Activated CD4-positive, alpha-beta memory T cell treated with anti-CD3 and anti-CD28 coated beads for 36 hours (primary cell): ENCODE results near the gene PLCH1. TPM values are rescaled to one million over a fixed set of nuclear protein-coding genes. Genes with fewer than 3 reads are reported as not detected.

Source experiments
- CTCF ChIA-PET: fragments of 350-600 bp; sonication (Branson Sonifier 250); formaldehyde crosslinking; loops from one replicate; lab custom pipeline; 2021; ENCODE audit warnings: antibody characterized with exemption, inconsistent platforms; lab: Charles Lee
- POLR2A ChIA-PET: fragments of 350-600 bp; sonication (Branson Sonifier 250); formaldehyde crosslinking; loops from one replicate; lab custom pipeline; 2021; ENCODE audit warnings: antibody characterized with exemption; lab: Charles Lee
- DNase-seq: peaks from one replicate; pipeline ENCODE4 v3.0.0-alpha.2; 2020
- H3K27ac Mint-ChIP-seq: one replicate; pipeline ENCODE4 v1.8.0; 2021; ENCODE audit warnings: mixed read lengths
- H3K27me3 Mint-ChIP-seq: one replicate; pipeline ENCODE4 v1.8.0; 2021; ENCODE audit warnings: mixed read lengths
- H3K36me3 Mint-ChIP-seq: one replicate; pipeline ENCODE4 v1.8.0; 2021; ENCODE audit warnings: mixed read lengths
- H3K4me1 Mint-ChIP-seq: one replicate; pipeline ENCODE4 v1.8.0; 2021; ENCODE audit warnings: low read depth, mixed read lengths
- H3K4me3 Mint-ChIP-seq: one replicate; pipeline ENCODE4 v1.8.0; 2021; ENCODE audit warnings: mild to moderate bottlenecking, mixed read lengths
- H3K9me3 Mint-ChIP-seq: one replicate; pipeline ENCODE4 v1.8.0; 2021; ENCODE audit warnings: mixed read lengths
- intact Hi-C: fragments of 100-400 bp; cut with micrococcal nuclease; formaldehyde crosslinking; loops from one replicate; pipeline ENCODE4 v1.15.1; 2023
- total RNA-seq, 2 experiments: library from RNA; stranded (reverse); gene quantifications; one replicate each; pipeline ENCODE4 v1.2.3, GENCODE V29; 2021

PLCH1 gene
- total RNA-seq, 2 experiments from 2014 or later, result 0.10 to 0.12 TPM

DNA sequence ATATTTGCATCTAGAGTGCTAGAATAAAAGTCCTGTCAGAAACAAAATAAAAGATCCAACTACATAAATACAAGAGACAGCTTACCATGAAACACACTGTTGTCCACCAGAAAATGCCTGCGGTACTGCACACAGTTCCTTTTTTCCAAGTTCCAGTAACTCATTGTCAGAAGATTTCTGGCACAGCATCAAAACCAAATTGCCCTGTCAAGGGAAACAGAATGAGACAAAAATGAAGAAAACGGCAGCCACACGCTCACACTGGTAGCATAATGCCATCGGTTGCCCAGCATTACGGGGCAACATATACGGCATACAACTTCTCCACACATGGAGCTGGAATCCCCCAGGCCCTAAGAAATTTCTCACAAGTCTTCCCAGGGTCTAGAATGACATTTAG lies 40.8 kb downstream of the PLCH1 start:
- ChIA-PET POLR2A (no interaction called here), CTCF (interaction anchor here (0.6 to 4.0 kb wide), 4 partner anchors 11 to 351 kb away, joined by 3 to 43 read pairs (median 9); no protein-coding TSS in a partner anchor)
- intact Hi-C loops, result loop anchor here (5.0 kb wide), 1 partner anchor 1367 kb away; no protein-coding TSS in a partner anchor

DNA sequence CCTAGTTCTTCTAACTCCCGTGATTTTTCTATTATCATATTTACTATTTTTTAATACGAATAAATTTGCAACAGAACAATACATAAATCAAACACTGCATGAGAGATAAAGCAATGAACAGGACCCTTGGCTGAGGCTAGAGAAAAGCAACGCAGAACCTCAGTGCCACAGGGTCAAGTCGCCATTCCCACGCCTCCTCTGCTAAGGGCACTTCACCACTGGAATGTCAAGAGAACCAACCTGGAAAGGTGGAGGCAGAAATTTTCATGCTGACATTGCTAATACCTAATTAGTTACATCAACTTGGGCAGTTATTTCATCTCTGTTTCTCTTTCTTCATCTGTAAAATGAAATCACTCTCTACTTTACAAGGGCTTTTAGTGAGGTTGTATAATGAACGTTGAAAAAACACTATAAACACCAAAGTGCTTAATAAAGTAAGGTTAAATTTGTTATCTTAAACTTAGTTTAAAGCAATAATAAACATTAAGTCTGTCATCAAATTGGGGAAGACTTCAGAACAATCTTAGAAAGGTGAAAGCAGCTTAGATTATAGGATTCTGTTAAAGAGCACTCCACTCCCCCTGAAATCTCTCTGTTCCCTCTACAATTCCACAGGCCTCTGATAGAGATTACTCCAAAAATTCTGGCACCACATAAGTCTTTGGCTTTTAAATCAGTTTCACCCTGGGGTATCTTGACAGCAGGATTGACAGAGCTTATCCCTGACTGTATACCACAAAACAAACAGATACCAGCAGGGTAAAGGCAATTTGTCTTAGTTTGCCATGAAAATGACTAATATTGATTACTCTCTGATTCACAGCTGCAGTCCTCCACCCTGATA lies 41.9 kb downstream of the PLCH1 start:
- Mint-ChIP-seq H3K27ac (no peak overlapping the region), H3K4me3 (no peak overlapping the region), H3K27me3 (peaks cover 2% of the 10 kb centered on the region), H3K9me3 (no peaks in the 10 kb centered on the region), H3K4me1 (no peaks in the 10 kb centered on the region), H3K36me3 (no peaks in the 10 kb centered on the region)
- ChIA-PET CTCF (interaction anchor here (1.0 to 4.0 kb wide), 9 partner anchors 9 to 1374 kb away, joined by 3 to 43 read pairs (median 6); partner anchors contain the start of gene C3orf33), POLR2A (no interaction called here)
- intact Hi-C loops, result loop anchor here (1.0 to 5.0 kb wide), 4 partner anchors 43 to 1366 kb away; no protein-coding TSS in a partner anchor
- DNase-seq, result no peak

More for the DNA sequence above, 40.8 kb downstream of the PLCH1 start:
- no peaks in the 10 kb centered on the region for H3K9me3 Mint-ChIP-seq
- no peaks in the 10 kb centered on the region for H3K36me3 Mint-ChIP-seq
- H3K27me3 Mint-ChIP-seq, result peaks cover 2% of the 10 kb centered on the region
- H3K27ac Mint-ChIP-seq, result no peak overlapping the region
- no peak overlapping the region for H3K4me3 Mint-ChIP-seq
- DNase-seq, result no peak
- no peaks in the 10 kb centered on the region for H3K4me1 Mint-ChIP-seq

DNA sequence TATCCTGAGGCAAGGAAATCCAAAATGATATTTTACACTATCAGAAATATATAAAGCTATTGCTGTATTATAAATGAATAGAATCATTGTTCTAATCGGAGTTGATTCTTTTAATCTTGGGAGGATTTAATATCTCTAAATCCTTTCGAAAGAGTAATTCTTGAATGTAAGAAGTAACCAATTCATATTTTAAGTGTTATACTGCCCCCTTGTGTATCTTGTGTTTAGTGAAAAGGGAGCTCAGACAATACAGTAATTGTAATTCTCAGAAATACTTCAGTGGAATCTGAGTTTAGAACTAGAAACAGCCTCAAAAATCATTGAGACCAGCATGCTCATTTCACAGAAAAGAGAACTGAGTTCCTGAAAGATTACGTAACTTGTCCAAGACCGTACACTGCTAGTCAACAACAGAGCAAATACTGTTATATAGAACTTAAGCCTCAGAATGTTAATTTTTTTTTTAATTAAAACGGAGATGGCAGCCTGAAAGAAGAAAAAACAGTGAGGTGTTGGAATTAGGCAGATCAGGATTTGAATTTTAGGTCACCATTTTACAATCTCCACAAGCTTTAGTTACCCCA lies 42.9 kb downstream of the PLCH1 start:
- H3K9me3 Mint-ChIP-seq, result no peaks in the 10 kb centered on the region
- H3K36me3 Mint-ChIP-seq, result no peaks in the 10 kb centered on the region
- no peaks in the 10 kb centered on the region for H3K4me1 Mint-ChIP-seq
- intact Hi-C loops, result loop anchor here (1.0 to 5.0 kb wide), 3 partner anchors 320 to 1365 kb away; no protein-coding TSS in a partner anchor
- DNase-seq, result no peak
- peaks cover 2% of the 10 kb centered on the region for H3K27me3 Mint-ChIP-seq
- CTCF ChIA-PET, result interaction anchor here (0.5 to 4.0 kb wide), 15 partner anchors 10 to 1377 kb away, joined by 3 to 43 read pairs (median 5); partner anchors contain the start of genes C3orf33 and DHX36
- no peak overlapping the region for H3K4me3 Mint-ChIP-seq
- POLR2A ChIA-PET, result no interaction called here
- H3K27ac Mint-ChIP-seq, result no peak overlapping the region

DNA sequence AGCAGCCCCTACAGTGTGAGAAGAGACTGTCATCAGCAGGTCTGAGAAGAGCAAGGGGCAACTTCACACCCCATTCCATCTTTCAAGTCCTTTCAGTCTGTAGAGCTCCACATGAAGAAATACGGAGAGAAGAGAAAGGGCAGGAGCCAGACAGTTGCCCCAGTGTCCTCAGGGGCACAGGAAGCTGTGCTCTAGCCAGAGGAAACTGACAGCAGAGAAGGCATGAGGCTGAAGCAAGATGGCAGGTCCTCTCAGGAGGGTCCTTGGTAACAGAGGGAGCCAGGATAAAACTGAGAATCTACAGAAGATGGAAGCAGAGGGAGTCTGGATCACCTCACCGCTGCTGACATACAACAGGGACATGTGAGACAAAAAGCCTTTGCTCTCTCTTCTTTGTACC lies 47.3 kb downstream of the PLCH1 start:
- Mint-ChIP-seq H3K36me3 (no peaks in the 10 kb centered on the region), H3K4me3 (no peak overlapping the region), H3K27me3 (no peaks in the 10 kb centered on the region), H3K27ac (no peak overlapping the region), H3K4me1 (no peaks in the 10 kb centered on the region), H3K9me3 (no peaks in the 10 kb centered on the region)
- POLR2A ChIA-PET, result no interaction called here
- intact Hi-C loops, result no loop called here
- CTCF ChIA-PET, result no interaction called here
- no peak for DNase-seq

DNA sequence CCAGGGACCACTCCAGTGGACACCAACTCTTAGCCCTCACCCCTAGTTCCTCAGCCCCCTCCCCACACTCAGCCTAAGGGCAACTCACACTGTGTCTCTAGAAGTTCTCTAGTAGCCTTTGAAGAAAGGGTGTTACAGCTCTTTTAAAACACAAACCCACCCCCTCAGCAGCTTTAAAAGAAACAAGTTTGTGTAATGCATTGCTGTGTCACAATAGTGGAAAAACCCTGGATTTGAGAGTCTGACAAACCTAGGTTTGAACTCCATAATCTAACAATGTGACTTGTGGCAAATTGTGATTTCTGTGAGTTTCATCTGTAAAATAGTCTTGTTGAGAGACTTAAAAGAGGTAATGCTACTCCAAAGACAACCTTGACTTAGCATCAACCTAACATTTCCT lies 54.0 kb downstream of the PLCH1 start:
- ChIA-PET POLR2A (interaction anchor here (0.6 kb wide), 1 partner anchor 8 kb away, joined by 3 read pairs; no protein-coding TSS in a partner anchor), CTCF (interaction anchor here (1.4 kb wide), 1 partner anchor 11 kb away, joined by 6 read pairs; no protein-coding TSS in a partner anchor)
- no peaks in the 10 kb centered on the region for H3K4me1 Mint-ChIP-seq
- peaks cover 2% of the 10 kb centered on the region for H3K27me3 Mint-ChIP-seq
- no peak for DNase-seq
- H3K9me3 Mint-ChIP-seq, result no peaks in the 10 kb centered on the region
- intact Hi-C loops, result no loop called here
- no peak overlapping the region for H3K4me3 Mint-ChIP-seq
- no peaks in the 10 kb centered on the region for H3K36me3 Mint-ChIP-seq
- H3K27ac Mint-ChIP-seq, result no peak overlapping the region

DNA sequence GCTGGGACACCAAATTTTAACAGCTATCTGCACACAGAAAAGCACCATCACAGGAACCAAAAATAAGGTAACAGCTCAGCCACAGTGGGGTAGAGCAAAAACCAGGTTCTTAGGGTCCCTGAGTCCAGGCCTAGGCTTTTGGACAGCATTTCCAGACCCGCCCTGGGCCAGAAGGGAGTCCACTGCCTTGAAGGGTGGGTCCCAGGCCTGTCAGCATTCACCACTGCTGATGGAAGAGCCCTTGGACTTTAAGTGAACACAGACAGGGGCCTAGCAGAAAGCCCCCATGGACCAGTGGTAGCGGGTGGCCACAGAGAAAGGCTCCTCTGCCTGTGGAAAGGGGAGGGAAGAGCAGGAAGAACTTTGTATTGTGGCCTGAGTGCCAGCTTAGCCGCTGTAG lies 56.4 kb downstream of the PLCH1 start:
- no peaks in the 10 kb centered on the region for H3K36me3 Mint-ChIP-seq
- no peaks in the 10 kb centered on the region for H3K9me3 Mint-ChIP-seq
- H3K27ac Mint-ChIP-seq, result no peak overlapping the region
- DNase-seq, result no peak
- CTCF ChIA-PET, result no interaction called here
- POLR2A ChIA-PET, result no interaction called here
- intact Hi-C loops, result no loop called here
- H3K27me3 Mint-ChIP-seq, result peaks cover 2% of the 10 kb centered on the region
- H3K4me1 Mint-ChIP-seq, result no peaks in the 10 kb centered on the region
- no peak overlapping the region for H3K4me3 Mint-ChIP-seq

DNA sequence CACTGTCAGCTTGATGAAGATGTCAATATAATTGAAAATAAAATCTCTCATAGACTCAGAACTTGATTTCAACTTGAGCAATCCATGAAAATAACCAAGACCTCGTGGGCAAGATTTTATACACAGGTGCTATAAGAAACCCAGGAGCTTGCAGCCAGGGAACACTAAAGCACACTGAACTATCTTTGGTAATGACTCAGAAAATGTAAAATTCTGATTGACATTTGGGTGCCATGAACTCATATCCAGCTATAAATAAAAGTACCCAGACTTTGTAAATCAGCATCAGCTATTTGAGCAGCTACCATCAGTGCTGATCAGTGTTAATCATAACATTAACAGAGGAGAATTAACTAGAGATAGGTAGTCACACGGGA lies 61.5 kb downstream of the PLCH1 start:
- DNase-seq, result no peak
- H3K27ac Mint-ChIP-seq, result no peak overlapping the region
- intact Hi-C loops, result no loop called here
- no peaks in the 10 kb centered on the region for H3K4me1 Mint-ChIP-seq
- CTCF ChIA-PET, result interaction anchor here (3.2 kb wide), 1 partner anchor 19 kb away, joined by 13 read pairs; no protein-coding TSS in a partner anchor
- no peaks in the 10 kb centered on the region for H3K36me3 Mint-ChIP-seq
- no peaks in the 10 kb centered on the region for H3K27me3 Mint-ChIP-seq
- POLR2A ChIA-PET, result no interaction called here
- H3K9me3 Mint-ChIP-seq, result no peaks in the 10 kb centered on the region
- no peak overlapping the region for H3K4me3 Mint-ChIP-seq

DNA sequence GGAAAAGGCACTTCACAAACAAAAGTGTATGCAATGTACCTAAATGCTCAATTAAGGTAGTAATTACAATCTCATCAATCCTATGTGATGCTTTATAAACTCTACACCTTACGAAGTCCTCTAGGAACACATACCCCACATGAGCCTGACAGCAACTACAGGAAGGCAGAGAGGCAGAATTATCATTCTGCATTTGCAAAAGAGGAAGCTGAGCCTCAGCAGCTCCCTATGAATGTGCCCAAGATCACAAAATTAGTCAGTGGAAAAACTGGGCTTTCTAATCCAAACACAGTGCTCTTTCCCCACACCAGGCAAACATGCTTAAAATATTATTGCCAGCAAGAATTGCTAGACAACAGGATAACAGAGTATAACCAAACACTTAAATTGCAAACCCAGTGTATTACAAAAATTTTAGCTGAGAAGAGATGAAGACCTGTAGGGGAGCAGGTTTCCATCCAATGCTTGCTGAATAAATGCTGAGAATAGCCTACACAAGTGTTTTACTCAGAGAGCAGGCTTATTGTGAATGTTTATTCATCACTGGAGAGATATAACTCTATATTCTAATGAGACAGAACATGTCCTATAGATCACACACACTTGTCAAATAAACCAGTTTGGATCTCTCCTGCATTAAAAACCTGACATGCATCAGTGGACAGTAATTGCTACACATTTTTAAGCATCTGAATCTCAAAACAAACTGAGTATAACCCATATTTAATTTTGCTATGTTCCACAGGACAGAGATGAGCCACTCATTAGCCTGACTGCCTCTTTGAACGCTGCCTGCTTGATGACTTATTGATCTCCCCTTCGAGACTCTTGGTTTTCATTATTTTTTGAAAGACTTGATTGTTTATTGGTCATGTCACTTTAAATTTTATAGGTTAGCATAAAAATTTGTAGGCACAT lies 62.2 kb downstream of the PLCH1 start:
- Mint-ChIP-seq H3K36me3 (no peaks in the 10 kb centered on the region), H3K4me1 (no peaks in the 10 kb centered on the region), H3K4me3 (no peak overlapping the region), H3K27ac (no peak overlapping the region), H3K9me3 (no peaks in the 10 kb centered on the region), H3K27me3 (no peaks in the 10 kb centered on the region)
- no peak for DNase-seq
- intact Hi-C loops, result no loop called here
- POLR2A ChIA-PET, result no interaction called here
- CTCF ChIA-PET, result interaction anchor here (3.2 kb wide), 1 partner anchor 19 kb away, joined by 13 read pairs; no protein-coding TSS in a partner anchor

DNA sequence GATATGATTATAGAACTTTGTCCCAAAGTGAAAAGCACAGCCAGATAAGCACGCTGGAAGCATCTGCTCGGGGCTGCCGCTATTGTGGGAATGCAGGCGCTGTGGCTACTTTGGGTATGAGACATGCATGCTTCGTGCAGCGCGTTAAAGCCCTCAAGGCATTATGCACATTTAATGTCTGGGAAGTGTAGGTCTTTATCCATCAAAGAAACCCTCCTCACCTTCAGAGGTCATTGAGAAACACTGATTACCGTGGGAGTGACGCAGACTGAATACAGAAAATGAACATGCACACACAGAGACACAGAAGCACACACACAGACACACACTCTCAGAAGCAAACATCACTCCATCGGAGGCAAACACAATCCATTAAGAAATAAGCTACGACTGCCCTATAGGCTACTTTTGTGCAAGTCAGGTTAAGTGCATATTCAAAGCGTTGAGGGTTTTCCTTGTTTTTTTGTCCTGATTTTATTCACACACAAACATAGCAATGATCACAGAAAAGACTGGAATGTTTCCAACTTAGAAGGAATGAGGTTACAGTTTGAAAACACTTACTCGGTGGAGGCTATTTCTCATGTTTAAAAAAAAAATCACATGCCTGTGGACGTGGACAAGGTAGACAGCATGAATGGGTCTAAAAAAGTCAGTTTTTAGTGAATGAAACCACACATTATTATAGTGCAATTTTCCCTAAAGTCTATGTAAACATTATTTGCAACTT lies 68.5 kb downstream of the PLCH1 start:
- no peak for DNase-seq
- Mint-ChIP-seq H3K4me1 (no peaks in the 10 kb centered on the region), H3K9me3 (no peaks in the 10 kb centered on the region), H3K4me3 (no peak overlapping the region), H3K27ac (no peak overlapping the region), H3K36me3 (no peaks in the 10 kb centered on the region), H3K27me3 (peaks cover 7% of the 10 kb centered on the region)
- POLR2A ChIA-PET, result no interaction called here
- CTCF ChIA-PET, result no interaction called here
- intact Hi-C loops, result no loop called here

DNA sequence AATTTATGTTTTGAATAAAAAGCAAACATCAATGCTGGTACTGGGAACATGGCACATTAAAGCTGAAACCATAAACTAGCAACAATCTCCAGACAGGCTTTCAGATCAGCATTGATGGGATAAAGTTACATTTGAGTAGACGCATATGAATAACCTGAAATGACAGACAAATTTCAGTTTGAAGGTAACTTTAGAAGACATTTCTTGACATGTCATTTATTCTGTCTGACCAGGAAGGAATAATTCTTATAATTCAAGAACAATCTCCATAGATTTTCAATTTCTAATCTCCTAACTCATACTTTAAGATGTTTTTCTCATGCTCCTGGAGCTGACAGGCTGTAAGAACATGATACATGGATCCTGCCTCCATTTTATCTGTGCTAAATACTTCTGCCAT lies 69.8 kb downstream of the PLCH1 start:
- intact Hi-C loops, result no loop called here
- no peaks in the 10 kb centered on the region for H3K9me3 Mint-ChIP-seq
- no peaks in the 10 kb centered on the region for H3K4me1 Mint-ChIP-seq
- H3K27ac Mint-ChIP-seq, result no peak overlapping the region
- no peak for DNase-seq
- H3K4me3 Mint-ChIP-seq, result no peak overlapping the region
- ChIA-PET POLR2A (no interaction called here), CTCF (no interaction called here)
- H3K27me3 Mint-ChIP-seq, result peaks cover 7% of the 10 kb centered on the region
- no peaks in the 10 kb centered on the region for H3K36me3 Mint-ChIP-seq

DNA sequence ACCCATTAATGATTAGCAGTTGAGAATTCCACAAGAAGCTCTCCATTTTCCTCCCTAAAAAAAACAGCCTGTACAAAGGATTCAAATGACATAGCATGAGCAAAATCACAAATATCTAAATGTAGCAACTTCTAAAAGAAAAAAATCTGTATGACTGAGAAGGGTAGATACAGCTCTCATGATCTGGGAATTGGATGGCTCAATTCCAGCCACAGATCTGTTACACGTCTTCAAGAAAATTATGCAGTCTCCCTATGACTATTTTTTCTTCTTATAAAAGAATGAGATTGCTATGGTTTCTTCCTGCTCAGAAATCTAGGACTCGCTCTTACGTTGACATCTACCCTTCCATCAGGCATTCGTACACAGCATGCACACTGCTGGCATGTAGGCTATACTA lies 71.5 kb downstream of the PLCH1 start:
- Mint-ChIP-seq H3K4me1 (no peaks in the 10 kb centered on the region), H3K27ac (no peak overlapping the region), H3K27me3 (peaks cover 7% of the 10 kb centered on the region), H3K4me3 (no peak overlapping the region), H3K36me3 (no peaks in the 10 kb centered on the region), H3K9me3 (no peaks in the 10 kb centered on the region)
- intact Hi-C loops, result no loop called here
- DNase-seq, result no peak
- ChIA-PET POLR2A (no interaction called here), CTCF (no interaction called here)
